Keratinocyte (primary cell): Measurements from ENCODE around the gene KSR2.

ENCODE experiments used
- CTCF ChIP-seq, 3 experiments: IDR thresholded peaks in 1 of 3; conservative IDR thresholded peaks in 1 of 3; optimal IDR thresholded peaks in 1 of 3; 2 replicates in 2 of 3; 3 replicates in 1 of 3; pipeline versions ENCODE3 to v1.5.1; 2011; ENCODE audit warnings: low read length in 3 of 3, mild to moderate bottlenecking in 3 of 3, moderate library complexity in 2 of 3, control low read depth in 1 of 3, inconsistent platforms in 1 of 3; ENCODE audit not compliant: insufficient read depth in 2 of 3; ENCODE audit errors: extremely low read depth in 1 of 3
- EZH2 ChIP-seq: IDR thresholded peaks from one replicate; pipeline ENCODE4 v1.6.1; 2012; ENCODE audit warnings: inconsistent platforms, mild to moderate bottlenecking, low read length, moderate library complexity

- TF ChIP-seq CTCF (optimal IDR thresholded peaks at IDR 0.05 in 1 of 3, IDR thresholded peaks at IDR 0.05 in 1 of 3, conservative IDR thresholded peaks at IDR 0.05 in 1 of 3; ENCODE audit: extremely low read depth in 1 of 3, insufficient read depth in 2 of 3, low read length in 3 of 3) (no peak), EZH2 (no peak)
These were observed 72.8 kb downstream of the KSR2 start for GRCh38 chr12:117896009-117896408.
